Left ventricle myocardium inferior (tissue), 1 donor: Measurements from ENCODE around the gene WNT6. TPM values are rescaled to one million over a fixed set of nuclear protein-coding genes. Genes with fewer than 3 reads are reported as not detected.
"Not testable (repeated sequence)": the region's sequence is repeated elsewhere in the genome, so short reads cannot be mapped to it uniquely, and the experiment has no call there.

Experiments
- DNase-seq: peaks from one replicate; pipeline ENCODE4 v3.0.0-alpha.2; 2020
- H3K27ac ChIP-seq: fragments of 200-600 bp; replicated peaks from 2 replicates; pipeline ENCODE4 v1.8.0; 2021
- H3K27me3 ChIP-seq: fragments of 200-600 bp; 2 replicates; pipeline ENCODE4 v1.8.0; 2021; ENCODE audit warnings: low read depth
- H3K36me3 ChIP-seq: fragments of 200-600 bp; 2 replicates; pipeline ENCODE4 v1.8.0; 2021
- H3K4me1 ChIP-seq: fragments of 200-600 bp; 2 replicates; pipeline ENCODE4 v1.8.0; 2021
- H3K4me3 ChIP-seq: fragments of 200-600 bp; 2 replicates; pipeline ENCODE4 v1.8.0; 2021; ENCODE audit warnings: mild to moderate bottlenecking, moderate library complexity
- H3K9me3 ChIP-seq: fragments of 200-600 bp; replicated peaks from 2 replicates; pipeline ENCODE4 v1.8.0; 2021
- CTCF ChIP-seq: fragments of 200-600 bp; IDR thresholded peaks from 2 replicates; pipeline ENCODE4 v1.8.0; 2021; ENCODE audit warnings: antibody characterized with exemption, mild to moderate bottlenecking, borderline replicate concordance
- intact Hi-C: fragments of 100-400 bp; cut with micrococcal nuclease; formaldehyde crosslinking; loops from one replicate; pipeline ENCODE4 v1.11.0; 2022
- total RNA-seq: library from RNA; stranded (reverse); fragmentation: NEBNext Ultra II Directional; extraction: Animal tissue kit (Norgen Biotek cat#: 25700); gene quantifications from one replicate; pipeline ENCODE4 v1.2.1, GENCODE V29; 2021
- donor health status: DM: no; HTN: yes; CAD: no; lungs with severe emphysema.

The WNT6 gene
- total RNA-seq, 1 donor from 2014 or later, result 1.0 TPM

- no peak overlapping the region for H3K27ac ChIP-seq
- no peak for TF ChIP-seq CTCF
- no peak overlapping the region for H3K4me3 ChIP-seq
- H3K4me1 ChIP-seq, result peaks cover 6% of the 10 kb centered on the region
- peaks cover 74% of the 10 kb centered on the region for H3K27me3 ChIP-seq
- H3K9me3 ChIP-seq, result peaks cover 20% of the 10 kb centered on the region
- DNase-seq, result no peak
- intact Hi-C loops, result loop anchor here (10.0 kb wide), 1 partner anchor 100 kb away; no protein-coding TSS in a partner anchor
- H3K36me3 ChIP-seq, result no peaks in the 10 kb centered on the region
These were observed 24.9 kb upstream of the WNT6 start for GRCh38 chr2:218834685-218835084.

- no peak overlapping the region for H3K27ac ChIP-seq
- intact Hi-C loops, result loop anchor here (10.0 kb wide), 1 partner anchor 103 kb away; no protein-coding TSS in a partner anchor
- H3K4me3 ChIP-seq, result no peak overlapping the region
- DNase-seq, result no peak
- H3K36me3 ChIP-seq, result no peaks in the 10 kb centered on the region
- H3K4me1 ChIP-seq, result no peaks in the 10 kb centered on the region
- H3K27me3 ChIP-seq, result peaks cover 60% of the 10 kb centered on the region
- H3K9me3 ChIP-seq, result peaks cover 20% of the 10 kb centered on the region
- TF ChIP-seq CTCF, result no peak
These were observed 22.1 kb upstream of the WNT6 start for GRCh38 chr2:218837495-218837894.

GRCh38 chr2:218839430-218839829 is 20.2 kb upstream of the WNT6 start:
- H3K9me3 ChIP-seq, result peaks cover 20% of the 10 kb centered on the region
- no peak overlapping the region for H3K4me3 ChIP-seq
- no peaks in the 10 kb centered on the region for H3K36me3 ChIP-seq
- intact Hi-C loops, result loop anchor here (10.0 kb wide), 1 partner anchor 105 kb away; no protein-coding TSS in a partner anchor
- no peaks in the 10 kb centered on the region for H3K4me1 ChIP-seq
- DNase-seq, result no peak
- no peak for TF ChIP-seq CTCF
- H3K27ac ChIP-seq, result no peak overlapping the region
- H3K27me3 ChIP-seq, result peaks cover 46% of the 10 kb centered on the region

GRCh38 chr2:218839888-218840287 is 19.7 kb upstream of the WNT6 start:
- intact Hi-C loops, result loop anchor here (10.0 kb wide), 1 partner anchor 105 kb away; no protein-coding TSS in a partner anchor

GRCh38 chr2:218844334-218844733 is 15.3 kb upstream of the WNT6 start:
- H3K4me3 ChIP-seq, H3K4me1 ChIP-seq, H3K36me3 ChIP-seq, intact Hi-C loops, H3K27ac ChIP-seq, DNase-seq, H3K9me3 ChIP-seq: not testable (repeated sequence)
- H3K27me3 ChIP-seq, result peaks cover 34% of the 10 kb centered on the region

More at GRCh38 chr2:218839888-218840287, 19.7 kb upstream of the WNT6 start:
- H3K27ac ChIP-seq, result no peak overlapping the region
- H3K27me3 ChIP-seq, result peaks cover 42% of the 10 kb centered on the region
- no peak for TF ChIP-seq CTCF
- no peaks in the 10 kb centered on the region for H3K36me3 ChIP-seq
- peaks cover 20% of the 10 kb centered on the region for H3K9me3 ChIP-seq
- DNase-seq, result no peak
- no peak overlapping the region for H3K4me3 ChIP-seq
- no peaks in the 10 kb centered on the region for H3K4me1 ChIP-seq

- DNase-seq, H3K9me3 ChIP-seq, H3K27ac ChIP-seq, H3K36me3 ChIP-seq, H3K4me1 ChIP-seq, H3K4me3 ChIP-seq, intact Hi-C loops: not testable (repeated sequence)
- peaks cover 45% of the 10 kb centered on the region for H3K27me3 ChIP-seq
These were observed 12.6 kb upstream of the WNT6 start for GRCh38 chr2:218846963-218847362.
